ENCODE measurements around the gene KCNC3.

The KCNC3 gene

DNA sequence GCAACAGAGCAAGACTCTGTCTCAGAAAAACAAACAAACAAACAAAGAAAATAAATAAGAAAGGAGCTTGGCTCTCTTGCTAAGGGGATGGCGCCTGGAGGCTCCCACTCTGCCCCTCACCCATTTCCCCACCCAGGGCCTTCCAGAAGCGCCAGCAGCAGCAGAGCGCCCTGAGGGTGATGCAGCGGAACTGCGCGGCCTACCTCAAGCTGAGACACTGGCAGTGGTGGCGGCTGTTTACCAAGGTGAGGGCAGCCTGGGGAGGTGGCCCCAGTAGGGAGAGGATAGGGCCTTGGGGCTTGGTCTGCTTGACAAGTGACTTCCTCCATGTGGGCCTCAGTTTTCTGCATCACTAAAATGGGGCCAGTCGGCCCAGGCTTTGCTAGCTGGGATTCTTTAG, 66.0 kb downstream of the KCNC3 start:
- Histone ChIP-seq H3K36me3 (ENCODE audit: insufficient read depth) (no peaks in the 10 kb centered on the region), H3K9ac (no peak overlapping the region), H3K27me3 (ENCODE audit: insufficient read depth, low read depth) (peaks cover 4% of the 10 kb centered on the region; the same call in 1 of the 2 replicates), H3K4me3 (IDR thresholded peaks at IDR 0.05; ENCODE audit: insufficient read depth, low read depth, low read length) (no peak overlapping the region), H2AFZ (ENCODE audit: low read depth) (no peak overlapping the region), H3K27ac (no peak overlapping the region), H3K4me2 (no peak overlapping the region), H3K4me1 (ENCODE audit: low read depth, poor library complexity, severe bottlenecking) (no peaks in the 10 kb centered on the region), H4K20me1 (ENCODE audit: insufficient read depth) (no peaks in the 10 kb centered on the region), H3K79me2 (ENCODE audit: insufficient read depth, low read depth) (no peaks in the 10 kb centered on the region)
- TF ChIP-seq CTCF (conservative IDR thresholded peaks at IDR 0.05; ENCODE audit: low read depth, low read length), result no peak
